CD4-positive, alpha-beta T cell treated with Interleukin-17A for 4 hours (primary cell): ENCODE data around the gene OR52I2.
A peak's percentile ranks its signal among the peaks of the same experiment; 100 is the strongest.

ENCODE experiments used
- DNase-seq: peaks from one replicate; pipeline ENCODE4 v3.0.0-alpha.2; 2020; ENCODE audit warnings: mixed read lengths

Gene OR52I2

GRCh38 chr11:4610258-4610935 is 28.9 kb downstream of the OR52I2 start:
- peak; percentile 28 for DNase-seq

GRCh38 chr11:4611986-4612385 is 30.4 kb downstream of the OR52I2 start:
- no peak for DNase-seq

- DNase-seq = no peak
These were observed 34.4 kb downstream of the OR52I2 start for GRCh38 chr11:4615856-4616444.

GRCh38 chr11:4619514-4619913 is 38.0 kb downstream of the OR52I2 start:
- no peak for DNase-seq

GRCh38 chr11:4626207-4627099 is 44.9 kb downstream of the OR52I2 start:
- DNase-seq = peak; percentile 46

- DNase-seq = no peak
These were observed 54.6 kb downstream of the OR52I2 start for GRCh38 chr11:4636136-4636535.

- DNase-seq = peak; percentile 71
These were observed 55.6 kb downstream of the OR52I2 start, which contains the start of gene OR51D1 for GRCh38 chr11:4636962-4637661. Gene OR51D1, plus strand, starts transcription at chr11:4637477. Its CDS starts 2,314 bp downstream, at chr11:4639791.

GRCh38 chr11:4637662-4638047 is 56.1 kb downstream of the OR52I2 start:
- DNase-seq = no peak

GRCh38 chr11:4639931-4640330 is 58.4 kb downstream of the OR52I2 start:
- DNase-seq = no peak

- no peak for DNase-seq
These were observed 60.0 kb downstream of the OR52I2 start for GRCh38 chr11:4641501-4641900.

- no peak for DNase-seq
These were observed 60.5 kb downstream of the OR52I2 start for GRCh38 chr11:4642043-4642442.
